Activated T-helper 9 cell treated with anti-CD3 and anti-CD28 coated beads, Interleukin-2, amount 50 U/mL, for 16 hours (primary cell): ENCODE data around the gene ITGA8.
"Not testable (repeated sequence)": the region's sequence is repeated elsewhere in the genome, so short reads cannot be mapped to it uniquely, and the experiment has no call there.

Experiments
- DNase-seq: peaks from one replicate; pipeline ENCODE4 v3.0.0-alpha.2; 2020; ENCODE audit warnings: low read depth

Gene ITGA8

DNA sequence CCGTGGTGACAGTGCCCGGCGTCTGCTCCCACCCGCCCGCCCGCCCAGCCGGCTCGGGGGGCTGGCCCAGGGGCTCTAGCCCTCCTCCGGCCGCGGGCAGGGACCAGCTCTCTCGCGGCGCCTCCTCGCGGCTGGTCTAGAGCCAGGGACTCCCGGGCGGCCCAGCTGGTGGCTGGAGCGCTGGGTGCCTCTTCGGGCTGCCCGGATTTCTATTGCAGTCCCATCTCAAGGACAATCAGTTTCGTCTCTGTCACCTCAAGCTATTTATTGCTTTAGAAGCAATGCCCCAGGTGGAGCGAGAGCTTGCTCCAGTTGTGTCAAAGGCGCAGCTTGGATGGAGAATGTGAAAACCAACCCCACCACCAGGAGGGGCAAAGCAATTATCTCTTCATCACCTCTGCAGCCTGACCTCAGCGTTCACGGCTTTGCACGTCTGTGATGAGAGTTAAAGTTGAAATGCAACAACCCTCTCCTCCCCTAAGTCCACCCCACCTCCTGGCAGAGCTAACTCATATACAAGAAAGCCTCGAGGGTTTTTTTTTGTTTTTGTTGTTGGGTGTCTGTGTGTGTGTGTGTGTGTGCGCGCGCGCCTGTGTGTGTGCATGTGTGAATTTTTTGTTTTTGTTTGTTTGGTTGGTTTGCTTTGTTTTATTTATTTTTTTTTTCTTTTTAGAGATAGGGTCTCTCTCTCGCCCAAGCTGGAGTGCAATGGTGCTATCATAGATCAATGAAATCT lies at the start of gene ITGA8:
Gene ITGA8, minus strand, starts transcription at position 24 of the 736 bp plus-strand sequence. CDS start 151 bp downstream, outside the sequence.
- no peak for DNase-seq

DNA sequence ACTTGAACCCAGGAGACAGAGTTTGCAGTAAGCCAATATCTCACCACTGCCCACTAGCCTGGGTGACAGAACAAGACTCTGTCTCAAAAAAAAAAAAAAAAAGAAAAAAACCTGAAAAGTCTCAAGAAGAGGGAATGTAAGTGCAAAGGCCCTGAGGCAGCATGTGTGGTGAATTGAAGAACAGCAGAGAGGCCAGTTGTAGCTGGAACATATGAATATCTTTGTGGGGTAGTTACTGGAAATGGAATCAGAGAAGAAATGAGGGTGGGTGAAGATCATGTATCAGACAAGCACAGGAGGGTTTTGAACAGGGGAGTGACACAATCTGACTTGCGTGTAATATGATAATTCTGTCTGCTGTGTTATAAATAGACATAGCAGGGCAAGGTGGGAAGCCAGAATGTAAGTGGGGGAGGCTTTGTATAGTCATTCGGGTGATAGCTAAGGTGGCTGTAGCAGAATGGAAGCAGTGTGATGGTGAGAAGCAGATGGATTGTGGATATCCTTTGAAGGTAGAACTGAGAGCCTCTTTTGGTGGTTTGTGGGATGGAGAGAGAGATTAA lies 45.3 kb upstream of the ITGA8 start:
- no peak for DNase-seq

DNA sequence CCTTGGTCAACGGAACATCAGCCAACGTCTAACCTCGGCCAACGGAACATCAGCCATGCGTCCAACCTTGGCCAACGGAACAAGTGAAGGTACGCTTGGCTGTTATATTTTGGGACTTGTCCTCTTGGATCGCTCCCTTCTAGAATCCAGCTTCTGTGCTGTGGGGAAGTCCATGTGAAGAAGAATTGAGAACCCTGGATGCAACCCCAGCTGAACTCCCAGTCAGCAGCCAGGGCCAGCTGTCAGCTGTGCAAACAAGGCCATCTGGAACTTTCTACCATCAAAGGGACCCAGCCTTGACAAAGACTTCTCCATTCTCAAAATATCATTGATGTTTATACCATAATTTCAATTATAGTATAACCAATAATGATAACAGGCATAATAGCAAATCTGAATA lies 43.3 kb upstream of the ITGA8 start:
- no peak for DNase-seq

DNA sequence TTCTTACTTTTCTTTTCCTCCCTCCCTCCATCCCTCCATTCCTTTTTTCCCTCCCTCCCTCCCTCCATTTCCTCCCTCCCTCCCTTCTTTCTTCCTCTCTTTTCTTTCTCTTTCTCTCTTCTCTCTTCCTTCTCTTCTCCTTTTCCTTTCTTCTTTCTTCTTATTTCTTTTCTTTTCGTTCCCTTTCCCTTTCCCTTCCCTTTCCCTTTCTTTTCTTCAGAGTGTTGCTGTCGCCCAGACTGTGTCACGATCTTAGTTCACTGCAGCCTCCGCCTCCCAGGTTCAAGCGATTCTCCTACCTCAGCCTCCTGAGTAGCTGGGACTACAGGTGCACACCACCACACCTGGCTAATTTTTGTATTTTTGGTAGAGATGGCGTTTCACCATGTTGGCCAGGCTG lies 42.5 kb upstream of the ITGA8 start:
- not testable (repeated sequence) for DNase-seq

DNA sequence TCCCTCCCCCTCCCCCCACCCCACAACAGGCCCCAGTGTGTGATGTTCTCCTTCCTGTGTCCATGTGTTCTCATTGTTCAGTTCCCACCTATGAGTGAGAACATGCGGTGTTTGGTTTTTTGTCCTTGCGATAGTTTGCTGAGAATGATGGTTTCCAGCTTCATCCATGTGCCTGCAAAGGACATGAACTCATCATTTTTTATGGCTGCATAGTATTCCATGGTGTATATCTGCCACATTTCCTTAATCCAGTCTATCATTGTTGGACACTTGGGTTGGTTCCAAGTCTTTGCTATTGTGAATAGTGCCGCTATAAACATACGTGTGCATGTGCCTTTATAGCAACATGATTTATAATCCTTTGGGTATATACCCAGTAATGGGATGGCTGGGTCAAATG lies 41.5 kb upstream of the ITGA8 start:
- DNase-seq, result not testable (repeated sequence)

DNA sequence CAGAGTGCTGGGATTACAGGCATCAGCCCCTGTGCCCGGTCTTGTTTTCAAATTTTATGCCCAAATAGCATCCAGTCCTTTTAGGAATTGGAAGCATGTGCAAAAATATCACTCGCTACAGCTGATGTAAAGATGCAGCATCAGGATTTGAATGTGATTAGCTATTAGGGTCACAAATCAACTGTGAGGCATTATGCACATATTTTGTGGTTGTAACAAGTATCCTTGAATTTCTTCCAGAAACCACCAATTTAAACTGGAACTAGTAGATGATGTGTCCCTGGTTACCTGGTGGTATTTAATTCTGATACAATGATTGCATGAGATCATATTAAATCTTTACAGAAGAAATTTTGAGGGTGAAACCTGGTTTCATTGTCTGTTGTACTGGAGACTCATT lies 41.0 kb upstream of the ITGA8 start:
- DNase-seq, result no peak

DNA sequence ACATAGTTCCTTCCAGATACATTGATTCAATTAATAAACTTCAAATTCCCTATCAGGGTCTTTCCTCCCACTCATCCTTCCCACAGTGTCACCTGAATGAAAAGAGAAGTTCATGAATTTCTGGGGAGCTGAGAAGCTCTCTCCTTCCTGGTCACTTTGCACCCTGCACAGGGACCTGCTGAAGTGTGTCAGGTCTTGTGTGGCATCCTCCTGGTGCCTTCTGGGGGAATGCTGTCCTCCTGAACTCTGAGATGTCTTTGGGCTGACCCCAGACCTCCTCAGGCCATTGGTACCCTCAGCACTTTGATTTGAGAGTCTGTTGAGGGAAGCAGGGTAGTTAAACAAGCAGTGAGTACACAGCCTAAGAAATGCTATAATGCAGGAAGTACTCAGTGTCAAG lies 39.5 kb upstream of the ITGA8 start:
- DNase-seq, result no peak

DNA sequence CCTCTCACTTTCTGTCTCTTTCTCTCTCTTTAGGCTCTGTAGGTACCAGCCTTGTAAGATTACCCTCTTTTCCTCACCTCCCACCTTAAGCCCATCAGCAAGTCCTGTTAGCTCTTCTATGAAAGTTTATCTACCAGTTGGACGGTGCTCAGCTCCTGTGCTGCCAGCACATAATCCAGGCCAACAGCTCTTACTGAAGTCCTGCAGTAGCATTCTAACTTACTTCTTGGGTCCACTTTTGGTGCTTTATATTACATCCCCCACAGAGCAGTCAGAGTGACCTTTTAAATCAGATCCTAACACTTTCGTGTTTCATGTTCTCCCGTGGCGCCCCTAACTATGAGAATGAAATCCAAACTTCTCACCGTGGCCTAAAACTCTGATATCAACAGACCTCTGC lies 38.9 kb upstream of the ITGA8 start:
- no peak for DNase-seq

DNA sequence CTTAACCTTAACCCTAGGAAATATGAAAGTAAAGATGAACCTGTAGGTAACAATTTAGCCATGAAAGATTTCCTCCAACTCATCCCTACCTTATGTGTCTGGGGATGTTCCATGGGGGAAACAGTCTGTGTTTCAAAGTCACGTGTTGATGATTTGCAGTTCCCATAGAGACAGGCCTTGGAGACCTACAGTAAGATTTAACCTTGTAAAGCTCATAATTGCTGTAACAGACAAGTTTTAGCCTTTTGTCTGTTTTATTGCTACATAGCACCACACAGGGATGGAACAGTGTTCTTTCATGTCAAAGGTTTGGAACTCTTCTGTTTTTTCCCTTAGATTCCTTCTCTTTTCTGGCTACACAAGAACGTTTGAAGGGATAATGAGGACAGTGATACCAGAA lies 35.2 kb upstream of the ITGA8 start:
- DNase-seq, result no peak

DNA sequence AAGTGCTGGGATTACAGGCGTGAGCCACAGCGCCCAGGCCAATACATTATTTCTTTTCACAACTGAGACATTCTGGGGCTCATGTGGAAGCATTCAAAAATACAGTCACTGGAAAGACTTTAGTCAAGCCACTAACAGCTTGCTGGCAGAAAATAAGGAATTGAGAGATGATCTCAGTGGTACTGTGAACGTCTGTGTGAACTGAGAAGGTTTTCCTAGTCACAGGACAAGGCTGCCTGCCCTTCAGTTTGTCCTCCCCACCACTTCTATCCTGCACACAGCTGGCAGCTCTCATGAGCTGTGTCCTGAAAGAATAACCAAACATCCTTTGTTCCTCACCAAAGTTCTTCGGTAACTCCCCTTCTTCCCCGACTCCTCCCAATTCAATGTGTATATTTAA lies 31.3 kb upstream of the ITGA8 start:
- no peak for DNase-seq

DNA sequence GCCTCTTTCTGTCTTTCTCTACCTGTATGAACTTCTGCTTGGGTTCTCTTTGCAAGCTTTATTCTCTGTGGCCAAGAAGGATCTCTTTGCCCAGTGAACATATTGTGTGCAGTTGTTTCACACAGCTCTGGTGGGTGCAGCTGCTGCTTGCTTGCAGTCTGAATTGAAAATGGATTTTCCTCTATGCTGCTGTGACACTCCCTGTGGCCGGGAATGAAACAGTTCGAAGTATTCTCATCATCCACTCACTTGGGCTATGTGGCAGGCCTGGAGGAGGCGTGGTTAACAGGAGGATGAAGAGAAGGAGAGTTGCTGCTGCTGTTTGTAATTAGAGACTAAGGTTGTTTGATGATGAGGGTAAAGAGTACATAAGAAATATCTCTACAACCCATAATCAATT lies 28.4 kb upstream of the ITGA8 start:
- no peak for DNase-seq

DNA sequence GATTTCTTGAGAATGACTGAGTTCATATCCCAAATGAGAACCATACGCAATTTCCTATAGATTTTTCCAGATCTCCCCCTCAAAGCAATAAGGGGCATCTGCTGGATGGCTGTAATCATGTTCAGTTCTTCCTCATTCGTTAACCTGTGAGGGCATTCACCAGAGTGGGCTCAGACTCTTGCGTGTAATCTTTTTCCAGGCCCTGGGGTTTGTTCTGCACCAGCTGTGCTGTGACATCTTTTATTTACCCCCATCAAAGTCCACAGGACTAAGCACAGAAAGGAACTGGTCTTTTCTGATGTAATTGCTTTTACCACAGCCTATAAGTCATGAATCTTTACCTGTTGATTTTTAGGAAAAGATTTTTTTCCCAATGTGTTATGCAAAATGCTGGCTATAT lies 27.9 kb upstream of the ITGA8 start:
- no peak for DNase-seq

DNA sequence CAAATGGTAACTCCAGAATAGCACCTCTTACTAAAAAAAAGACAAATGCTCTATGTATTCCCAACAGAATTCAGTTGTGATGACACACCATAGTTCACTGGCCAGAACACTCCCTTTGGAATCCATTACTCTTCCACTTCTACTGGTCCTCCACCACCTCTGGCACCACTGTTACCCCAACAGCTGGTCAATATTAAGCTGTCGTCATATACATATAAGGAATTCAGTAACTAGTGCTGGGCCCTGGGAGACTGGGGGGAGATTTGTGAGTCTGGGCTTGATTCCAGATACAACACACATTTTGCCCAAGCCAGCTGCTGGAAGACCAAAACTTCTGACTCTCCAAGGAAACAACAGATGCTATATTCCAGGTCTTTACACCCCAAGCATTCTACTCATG lies 26.0 kb upstream of the ITGA8 start:
- no peak for DNase-seq

DNA sequence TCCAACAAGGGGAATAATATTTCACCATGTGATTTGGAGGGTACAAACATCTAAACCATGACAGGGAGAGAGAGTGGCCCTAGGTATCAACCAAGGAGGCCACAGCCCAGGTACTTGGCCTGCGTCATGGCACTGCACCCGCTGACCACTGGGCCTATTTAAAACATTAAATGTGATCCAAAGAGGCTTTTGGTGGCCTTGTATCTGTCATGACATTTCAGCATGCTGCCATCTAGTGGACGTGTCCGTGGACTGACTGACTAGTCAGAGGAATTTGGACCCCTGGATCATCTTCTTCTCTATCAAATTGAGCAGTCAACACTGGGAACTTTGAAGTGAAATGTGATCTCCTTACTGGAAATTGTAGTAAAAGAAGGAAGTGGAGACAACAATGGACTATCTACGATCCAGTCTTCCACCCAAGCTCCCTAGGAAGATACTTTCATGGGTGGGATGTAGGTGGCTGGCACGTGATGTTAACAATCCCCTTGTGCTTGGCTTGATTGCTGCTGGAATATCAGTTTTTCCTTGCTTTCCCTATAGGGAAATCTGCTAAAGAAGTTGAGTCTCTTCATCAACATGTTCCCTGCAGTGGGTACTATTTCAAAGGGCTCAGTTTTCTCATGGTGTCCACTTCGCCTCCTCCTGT lies 24.6 kb upstream of the ITGA8 start:
- no peak for DNase-seq

DNA sequence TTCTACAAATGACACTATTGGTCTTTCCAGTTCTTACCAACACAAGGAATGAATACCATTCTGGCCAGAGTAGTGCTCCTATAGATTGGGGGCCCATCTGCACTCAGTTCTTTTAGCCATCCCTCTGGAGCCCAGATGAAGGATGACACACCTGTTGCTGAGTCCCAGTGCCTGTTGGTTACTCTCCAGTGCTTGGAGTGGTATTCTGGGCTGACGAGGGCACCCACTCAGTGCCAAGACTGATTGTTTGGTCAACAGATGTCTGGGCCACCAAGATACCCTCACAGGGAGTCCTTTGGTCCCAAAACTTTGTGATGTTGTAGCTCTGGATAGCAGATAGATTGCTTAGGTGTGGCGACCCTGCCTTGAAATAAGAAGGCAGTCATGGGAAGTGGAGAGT lies 23.7 kb upstream of the ITGA8 start:
- DNase-seq, result no peak

DNA sequence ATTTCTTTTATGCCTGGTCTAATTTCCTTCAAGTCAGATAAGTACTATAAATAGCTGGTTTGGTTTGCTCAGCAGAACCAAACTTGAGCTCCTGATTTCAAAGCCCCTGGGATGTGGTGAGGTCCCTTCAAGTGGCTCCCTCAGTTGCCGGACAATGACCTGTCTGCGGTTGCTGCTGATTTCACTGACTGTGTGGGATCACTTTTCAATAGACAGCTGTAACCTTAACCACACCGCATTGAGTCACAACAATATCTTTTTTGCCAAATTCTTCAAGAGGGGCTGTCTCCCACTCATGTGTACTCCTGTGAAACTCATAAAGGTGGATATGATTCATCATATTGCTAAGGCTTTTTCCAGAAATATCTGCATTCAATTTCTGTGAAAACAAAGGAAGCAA lies 23.1 kb upstream of the ITGA8 start:
- DNase-seq, result no peak

DNA sequence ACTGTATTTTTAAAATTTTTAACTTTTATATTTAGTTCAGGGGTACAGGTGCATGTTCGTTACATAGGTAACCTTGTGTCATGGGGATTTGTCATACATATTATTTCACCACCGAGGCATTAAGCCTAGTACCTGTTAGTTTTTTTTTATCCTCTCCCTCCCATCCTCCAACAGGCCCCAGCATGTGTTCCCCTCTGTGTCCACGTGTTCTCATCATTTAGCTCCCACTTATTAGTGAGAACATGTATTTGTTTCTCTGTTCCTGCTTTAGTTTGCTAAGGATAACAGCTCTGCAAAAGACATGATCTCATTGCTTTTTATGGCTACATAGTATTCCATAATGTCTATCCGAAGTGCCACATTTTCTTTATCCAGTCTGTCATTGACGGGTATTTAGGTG lies 22.4 kb upstream of the ITGA8 start:
- no peak for DNase-seq

DNA sequence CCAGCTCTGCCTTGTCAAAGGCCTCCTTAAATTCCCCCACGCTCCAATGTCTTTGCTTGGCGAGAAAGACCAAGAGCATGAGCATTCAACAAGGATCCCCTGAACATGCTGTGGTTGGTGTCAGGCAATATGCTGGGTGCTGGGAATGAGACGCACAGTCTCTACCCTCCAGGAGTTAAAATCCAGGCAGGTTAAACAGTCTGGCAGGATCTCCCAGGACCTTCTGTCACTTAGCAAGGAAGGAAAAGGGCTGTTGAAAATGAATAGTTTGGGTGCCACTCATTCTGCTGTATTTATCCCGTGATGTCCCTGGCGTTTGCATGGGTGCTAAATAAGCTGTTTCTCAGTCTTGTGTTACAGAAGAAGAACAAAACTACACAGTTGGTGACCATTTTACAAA lies 21.9 kb upstream of the ITGA8 start:
- DNase-seq, result no peak

DNA sequence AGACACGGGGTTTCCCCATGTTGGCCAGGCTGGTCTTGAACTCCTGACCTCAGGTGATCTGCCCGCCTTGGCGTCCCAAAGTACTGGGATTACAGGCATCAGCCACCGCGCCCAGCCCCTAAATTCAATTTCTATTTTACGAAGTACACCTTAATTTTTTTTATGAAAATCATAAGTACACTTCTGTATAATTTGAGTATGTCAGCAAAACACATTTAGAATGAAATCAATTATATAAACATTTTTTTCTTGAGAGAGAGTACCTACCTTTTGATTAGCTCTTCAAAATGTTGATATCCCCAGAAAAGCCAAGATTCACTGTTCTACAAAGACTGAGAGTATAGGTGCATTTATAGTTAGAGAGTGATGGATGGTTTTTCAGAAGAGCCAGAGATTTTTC lies 20.5 kb upstream of the ITGA8 start:
- DNase-seq, result no peak

DNA sequence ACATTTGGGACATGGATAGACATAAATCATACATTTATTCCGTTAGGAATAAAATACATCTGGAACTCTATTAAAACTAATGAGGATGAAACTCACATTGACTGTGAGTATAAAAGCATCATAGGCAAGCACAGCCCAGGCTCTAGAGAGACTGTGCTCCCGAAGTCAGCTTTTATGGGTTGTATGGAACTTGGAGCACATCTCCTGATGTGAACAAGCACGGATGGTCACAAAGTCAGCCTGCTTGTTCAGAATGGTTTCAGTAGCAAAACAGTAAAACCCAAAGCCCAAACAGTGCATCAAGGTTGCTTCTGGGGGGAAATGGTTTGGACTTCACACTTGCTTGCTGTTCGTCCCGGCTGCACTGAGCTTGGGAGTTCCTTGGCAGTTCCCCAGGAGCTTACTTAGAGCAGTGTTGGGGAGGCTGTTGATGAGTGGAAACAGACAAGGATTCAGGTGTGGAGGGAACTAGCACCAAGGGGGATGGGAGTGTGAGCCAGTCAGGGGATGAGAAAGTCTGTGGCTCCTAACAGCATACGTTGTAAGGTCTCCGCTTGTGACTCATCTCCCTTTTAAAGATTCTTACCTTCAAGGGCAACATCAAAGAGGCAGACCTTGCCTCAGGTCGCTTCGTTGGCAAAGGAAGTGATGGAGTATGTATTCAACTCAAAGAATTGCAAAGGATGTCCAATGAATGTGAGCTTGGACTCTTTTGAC lies 19.7 kb upstream of the ITGA8 start:
- DNase-seq, result no peak

DNA sequence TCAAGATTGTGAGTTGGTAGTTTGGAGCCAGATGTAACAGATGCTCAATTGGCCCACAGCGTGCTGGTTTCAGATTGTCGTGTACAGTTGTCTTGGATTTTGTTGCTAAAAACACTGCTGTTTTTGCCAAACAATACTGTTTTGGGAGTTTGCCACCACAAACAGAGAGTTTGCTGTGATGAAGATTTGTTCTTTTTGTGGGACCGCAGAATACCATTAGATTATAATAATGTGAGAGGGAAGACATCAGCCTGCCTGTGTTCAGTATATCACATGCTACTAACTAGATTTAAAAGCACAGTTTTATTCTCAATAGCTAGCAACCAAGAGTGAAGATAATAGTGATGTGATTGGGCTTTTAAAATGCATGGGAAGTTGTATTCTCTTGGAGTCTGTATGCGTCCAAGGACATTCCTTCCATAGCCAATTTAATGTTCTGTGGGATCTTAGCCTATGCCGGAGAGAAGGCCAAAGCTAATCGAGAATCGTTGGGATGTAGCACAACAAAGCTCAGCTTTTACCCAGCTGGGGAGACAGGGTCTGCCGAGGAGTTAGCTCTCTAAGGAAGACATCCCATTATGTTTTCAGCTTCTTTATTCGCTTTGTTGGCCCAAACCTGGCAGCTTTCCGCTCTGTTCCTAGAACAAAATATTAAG lies 18.7 kb upstream of the ITGA8 start:
- DNase-seq, result no peak

DNA sequence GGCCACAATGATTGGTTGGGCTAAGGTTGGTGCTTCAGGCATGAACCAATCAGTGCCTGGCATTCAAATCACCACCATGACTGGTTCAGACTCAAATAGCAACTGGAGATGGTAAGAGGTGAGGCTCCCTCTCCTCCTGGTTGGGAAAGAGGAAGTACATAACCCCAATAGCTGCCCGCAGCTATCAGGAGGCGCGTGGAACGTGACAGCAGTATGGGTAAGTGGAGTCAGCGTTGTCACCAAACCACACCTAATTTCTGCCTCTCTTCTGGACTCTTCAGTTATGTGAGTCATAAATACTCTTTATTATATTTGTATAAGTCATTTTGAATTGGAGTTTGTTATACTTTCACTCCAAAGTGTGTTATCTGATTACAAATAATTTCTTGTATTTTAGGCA lies 17.9 kb upstream of the ITGA8 start:
- DNase-seq, result no peak

DNA sequence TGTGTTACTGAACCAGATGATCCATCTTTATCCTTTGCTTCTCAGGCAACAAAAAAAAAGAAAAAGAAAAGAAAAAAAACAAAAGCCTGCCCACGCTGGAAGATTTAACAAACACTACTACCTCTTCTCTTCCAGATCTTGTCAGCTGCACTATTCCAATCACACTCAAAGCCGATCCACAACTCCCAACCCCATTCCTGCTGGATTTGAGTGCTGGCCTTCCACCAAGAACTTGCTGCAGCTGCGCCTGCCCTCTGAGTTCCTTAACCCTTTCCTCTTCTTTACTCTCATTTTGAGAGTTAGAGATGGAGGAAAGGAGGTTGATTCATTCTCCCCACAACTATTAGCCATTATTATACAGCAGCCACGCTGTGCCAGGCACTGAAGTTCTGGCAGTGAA lies 16.0 kb upstream of the ITGA8 start:
- no peak for DNase-seq
